Rectal smooth muscle tissue (tissue), 1 donor: ENCODE data around the gene SCAI.
"Not testable (repeated sequence)": the region's sequence is repeated elsewhere in the genome, so short reads cannot be mapped to it uniquely, and the experiment has no call there.

ENCODE experiments used
- H3K27ac ChIP-seq: one replicate; pipeline ENCODE4 v1.7.0; 2013; ENCODE audit warnings: low read depth, low read length, inconsistent platforms
- H3K27me3 ChIP-seq: one replicate; pipeline ENCODE4 v1.7.0; 2013; ENCODE audit warnings: low read length; ENCODE audit not compliant: control insufficient read depth, insufficient read depth
- H3K36me3 ChIP-seq: one replicate; pipeline ENCODE4 v1.7.0; 2013; ENCODE audit warnings: low read length; ENCODE audit not compliant: control insufficient read depth, insufficient read depth
- H3K4me1 ChIP-seq: one replicate; pipeline ENCODE4 v1.7.0; 2013; ENCODE audit warnings: low read length; ENCODE audit not compliant: control insufficient read depth, insufficient read depth
- H3K4me3 ChIP-seq: one replicate; pipeline ENCODE4 v1.7.0; 2013; ENCODE audit warnings: low read length
- H3K9ac ChIP-seq: one replicate; pipeline ENCODE4 v1.7.0; 2013; ENCODE audit warnings: low read length

Gene SCAI

GRCh38 chr9:125085703-125086477 lies 57.4 kb downstream of the SCAI start:
- H3K4me3 ChIP-seq = no peak overlapping the region
- no peak overlapping the region for H3K27ac ChIP-seq
- no peaks in the 10 kb centered on the region for H3K4me1 ChIP-seq

GRCh38 chr9:125082197-125082596 lies 61.1 kb downstream of the SCAI start:
- H3K4me3 ChIP-seq, H3K27me3 ChIP-seq, H3K4me1 ChIP-seq, H3K9ac ChIP-seq, H3K27ac ChIP-seq, H3K36me3 ChIP-seq: not testable (repeated sequence)

More at GRCh38 chr9:125085703-125086477, 57.4 kb downstream of the SCAI start:
- Histone ChIP-seq H3K27me3 (no peaks in the 10 kb centered on the region), H3K9ac (no peak overlapping the region), H3K36me3 (no peaks in the 10 kb centered on the region)

- H3K27ac ChIP-seq, H3K4me1 ChIP-seq, H3K36me3 ChIP-seq, H3K27me3 ChIP-seq, H3K4me3 ChIP-seq, H3K9ac ChIP-seq: not testable (repeated sequence)
Measured at GRCh38 chr9:125080797-125081196, 62.5 kb downstream of the SCAI start.

- Histone ChIP-seq H3K27ac (no peak overlapping the region), H3K27me3 (no peaks in the 10 kb centered on the region), H3K36me3 (no peaks in the 10 kb centered on the region), H3K4me3 (no peak overlapping the region), H3K4me1 (no peaks in the 10 kb centered on the region), H3K9ac (no peak overlapping the region)
Measured at GRCh38 chr9:125079931-125080330, 63.4 kb downstream of the SCAI start.

GRCh38 chr9:125075997-125076396 lies 67.3 kb downstream of the SCAI start:
- H3K36me3 ChIP-seq = no peaks in the 10 kb centered on the region
- no peaks in the 10 kb centered on the region for H3K27me3 ChIP-seq
- H3K4me3 ChIP-seq = no peak overlapping the region
- no peak overlapping the region for H3K27ac ChIP-seq
- H3K4me1 ChIP-seq = no peaks in the 10 kb centered on the region
- no peak overlapping the region for H3K9ac ChIP-seq

GRCh38 chr9:125074976-125075375 lies 68.4 kb downstream of the SCAI start:
- Histone ChIP-seq H3K27me3 (no peaks in the 10 kb centered on the region), H3K9ac (no peak overlapping the region), H3K36me3 (no peaks in the 10 kb centered on the region), H3K4me1 (no peaks in the 10 kb centered on the region), H3K27ac (no peak overlapping the region), H3K4me3 (no peak overlapping the region)

GRCh38 chr9:125066839-125067619 lies 76.3 kb downstream of the SCAI start:
- H3K27ac ChIP-seq = peak overlapping the region; percentile 3
- H3K9ac ChIP-seq = no peak overlapping the region
- no peaks in the 10 kb centered on the region for H3K27me3 ChIP-seq
- no peaks in the 10 kb centered on the region for H3K4me1 ChIP-seq
- H3K36me3 ChIP-seq = no peaks in the 10 kb centered on the region
- no peak overlapping the region for H3K4me3 ChIP-seq

GRCh38 chr9:125061391-125061790 lies 81.9 kb downstream of the SCAI start:
- no peaks in the 10 kb centered on the region for H3K27me3 ChIP-seq
- no peaks in the 10 kb centered on the region for H3K4me1 ChIP-seq
- H3K9ac ChIP-seq = no peak overlapping the region
- no peaks in the 10 kb centered on the region for H3K36me3 ChIP-seq
- H3K27ac ChIP-seq = no peak overlapping the region
- no peak overlapping the region for H3K4me3 ChIP-seq

GRCh38 chr9:125049212-125050049 lies 93.9 kb downstream of the SCAI start:
- Histone ChIP-seq H3K4me1 (no peaks in the 10 kb centered on the region), H3K4me3 (no peak overlapping the region), H3K27me3 (no peaks in the 10 kb centered on the region), H3K9ac (no peak overlapping the region), H3K36me3 (no peaks in the 10 kb centered on the region), H3K27ac (no peak overlapping the region)

GRCh38 chr9:125043631-125044030 lies 99.7 kb downstream of the SCAI start:
- no peaks in the 10 kb centered on the region for H3K4me1 ChIP-seq
- no peak overlapping the region for H3K27ac ChIP-seq
- no peak overlapping the region for H3K4me3 ChIP-seq
- no peaks in the 10 kb centered on the region for H3K36me3 ChIP-seq
- no peaks in the 10 kb centered on the region for H3K27me3 ChIP-seq
- H3K9ac ChIP-seq = no peak overlapping the region

- H3K4me1 ChIP-seq = no peaks in the 10 kb centered on the region
- no peak overlapping the region for H3K9ac ChIP-seq
- no peak overlapping the region for H3K4me3 ChIP-seq
- H3K36me3 ChIP-seq = no peaks in the 10 kb centered on the region
- H3K27ac ChIP-seq = no peak overlapping the region
- H3K27me3 ChIP-seq = no peaks in the 10 kb centered on the region
Measured at GRCh38 chr9:125043148-125043547, 100.2 kb downstream of the SCAI start.

GRCh38 chr9:125038166-125038565 lies 105.2 kb downstream of the SCAI start:
- Histone ChIP-seq H3K9ac (no peak overlapping the region), H3K27me3 (no peaks in the 10 kb centered on the region), H3K4me1 (no peaks in the 10 kb centered on the region), H3K36me3 (no peaks in the 10 kb centered on the region), H3K27ac (no peak overlapping the region), H3K4me3 (no peak overlapping the region)
